Measurements from ENCODE around the gene SORCS3.

Gene SORCS3

DNA sequence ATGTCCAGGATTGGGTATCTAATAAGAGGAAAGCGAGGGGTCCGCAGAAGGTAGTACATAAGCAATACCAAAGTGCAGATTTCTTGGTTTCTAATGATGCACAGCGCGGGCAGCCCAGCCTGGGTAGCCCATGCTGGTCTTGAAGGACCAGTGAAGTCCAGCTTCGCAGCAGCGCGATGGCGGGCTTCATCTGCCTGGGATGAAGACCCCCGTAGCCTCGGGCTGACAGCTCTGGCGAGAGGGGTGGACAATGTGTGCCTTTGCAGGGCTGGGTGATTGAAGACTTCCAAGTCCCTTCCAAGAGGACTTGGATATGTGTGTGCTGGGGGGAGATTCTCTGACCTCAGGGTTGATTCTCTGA, 2.2 kb downstream of the SORCS3 start:
- Histone ChIP-seq H3K27ac (ENCODE audit: low read depth, low read length) (no peak overlapping the region), H3K27me3 (ENCODE audit: control insufficient read depth, low read length) (peaks cover 10% of the 10 kb centered on the region; the same call in 1 of the 2 replicates), H3K9me3 (ENCODE audit: control insufficient read depth, insufficient read depth, low read length) (no peaks in the 10 kb centered on the region), H3K79me2 (ENCODE audit: control insufficient read depth, low read length) (no peaks in the 10 kb centered on the region), H3K36me3 (ENCODE audit: control insufficient read depth, low read length) (no peaks in the 10 kb centered on the region), H3K9me2 (replicated peaks; ENCODE audit: control insufficient read depth, low read length) (no peaks in the 10 kb centered on the region), H3K4me2 (ENCODE audit: low read length) (no peak overlapping the region), H3K4me1 (ENCODE audit: control insufficient read depth, low read length) (no peaks in the 10 kb centered on the region), H3F3A (ENCODE audit: control insufficient read depth, insufficient read depth) (no peaks in the 10 kb centered on the region), H3K4me3 (ENCODE audit: low read length) (no peak overlapping the region), H4K20me1 (ENCODE audit: control insufficient read depth, insufficient read depth, low read depth, low read length) (no peaks in the 10 kb centered on the region)
- TF ChIP-seq, protein P1, sequence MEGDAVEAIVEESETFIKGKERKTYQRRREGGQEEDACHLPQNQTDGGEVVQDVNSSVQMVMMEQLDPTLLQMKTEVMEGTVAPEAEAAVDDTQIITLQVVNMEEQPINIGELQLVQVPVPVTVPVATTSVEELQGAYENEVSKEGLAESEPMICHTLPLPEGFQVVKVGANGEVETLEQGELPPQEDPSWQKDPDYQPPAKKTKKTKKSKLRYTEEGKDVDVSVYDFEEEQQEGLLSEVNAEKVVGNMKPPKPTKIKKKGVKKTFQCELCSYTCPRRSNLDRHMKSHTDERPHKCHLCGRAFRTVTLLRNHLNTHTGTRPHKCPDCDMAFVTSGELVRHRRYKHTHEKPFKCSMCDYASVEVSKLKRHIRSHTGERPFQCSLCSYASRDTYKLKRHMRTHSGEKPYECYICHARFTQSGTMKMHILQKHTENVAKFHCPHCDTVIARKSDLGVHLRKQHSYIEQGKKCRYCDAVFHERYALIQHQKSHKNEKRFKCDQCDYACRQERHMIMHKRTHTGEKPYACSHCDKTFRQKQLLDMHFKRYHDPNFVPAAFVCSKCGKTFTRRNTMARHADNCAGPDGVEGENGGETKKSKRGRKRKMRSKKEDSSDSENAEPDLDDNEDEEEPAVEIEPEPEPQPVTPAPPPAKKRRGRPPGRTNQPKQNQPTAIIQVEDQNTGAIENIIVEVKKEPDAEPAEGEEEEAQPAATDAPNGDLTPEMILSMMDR (IDR thresholded peaks at IDR 0.05; ENCODE audit: low read depth, low read length, poor library complexity, severe bottlenecking) = no peak
- no peak for TF ChIP-seq EZH2phosphoT487 (IDR thresholded peaks at IDR 0.05; ENCODE audit: borderline replicate concordance, low read length)

DNA sequence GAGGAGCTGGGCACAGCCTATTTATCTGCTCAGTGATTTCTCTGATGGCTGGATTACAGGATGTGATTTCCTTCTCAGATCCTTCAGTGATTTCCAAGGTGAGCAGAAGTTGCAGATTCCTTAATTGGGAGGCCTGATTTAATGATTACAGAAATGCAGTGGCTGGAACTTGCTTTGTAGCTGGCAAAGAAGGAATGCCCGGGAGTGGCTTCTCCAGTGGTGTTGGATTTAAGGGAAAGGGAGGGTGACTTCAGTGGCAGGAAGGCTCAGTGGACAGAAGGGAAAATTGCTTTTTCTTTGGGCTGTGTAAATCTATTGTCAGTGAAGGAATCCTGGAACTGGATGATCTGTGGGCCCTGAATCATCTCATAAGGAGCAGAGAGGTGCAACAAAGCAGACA, 5.1 kb downstream of the SORCS3 start:
- H3K9me2 ChIP-seq (replicated peaks; ENCODE audit: control insufficient read depth, low read length) = no peaks in the 10 kb centered on the region
- no peak overlapping the region for H3K27ac ChIP-seq (ENCODE audit: low read depth, low read length)
- no peaks in the 10 kb centered on the region for H3K79me2 ChIP-seq (ENCODE audit: control insufficient read depth, low read length)
- TF ChIP-seq, protein P1 (IDR thresholded peaks at IDR 0.05; ENCODE audit: low read depth, low read length, poor library complexity, severe bottlenecking) = no peak
- no peak for TF ChIP-seq EZH2phosphoT487 (IDR thresholded peaks at IDR 0.05; ENCODE audit: borderline replicate concordance, low read length)
- H3K4me1 ChIP-seq (ENCODE audit: control insufficient read depth, low read length) = no peaks in the 10 kb centered on the region
- H3K9me3 ChIP-seq (ENCODE audit: control insufficient read depth, insufficient read depth, low read length) = no peaks in the 10 kb centered on the region
- no peaks in the 10 kb centered on the region for H3K36me3 ChIP-seq (ENCODE audit: control insufficient read depth, low read length)
- H4K20me1 ChIP-seq (ENCODE audit: control insufficient read depth, insufficient read depth, low read depth, low read length) = no peaks in the 10 kb centered on the region
- H3K4me3 ChIP-seq (ENCODE audit: low read length) = no peak overlapping the region
- H3F3A ChIP-seq (ENCODE audit: control insufficient read depth, insufficient read depth) = no peaks in the 10 kb centered on the region
- H3K4me2 ChIP-seq (ENCODE audit: low read length) = no peak overlapping the region
- no peaks in the 10 kb centered on the region for H3K27me3 ChIP-seq (ENCODE audit: control insufficient read depth, low read length)

DNA sequence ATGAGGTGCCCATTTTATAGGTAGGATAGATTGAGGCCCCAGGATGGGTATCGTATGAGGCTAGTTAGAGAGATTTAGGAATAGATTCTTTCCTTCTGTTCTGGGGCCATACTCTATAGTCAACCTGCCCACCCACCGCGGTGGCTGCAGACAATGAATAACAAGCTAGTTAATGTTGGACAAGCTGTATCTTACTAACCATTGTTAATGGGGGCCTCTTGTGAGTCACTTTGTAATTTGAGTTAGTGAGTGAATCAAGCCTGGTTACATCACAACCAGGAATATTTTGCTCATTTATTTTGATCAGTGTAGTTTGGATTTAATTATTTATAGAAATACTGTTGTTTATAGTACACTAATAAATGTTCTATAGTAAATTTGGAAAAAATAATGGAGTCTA, 7.3 kb downstream of the SORCS3 start:
- H3F3A ChIP-seq (ENCODE audit: control insufficient read depth, insufficient read depth) = no peaks in the 10 kb centered on the region
- H3K79me2 ChIP-seq (ENCODE audit: control insufficient read depth, low read length) = no peaks in the 10 kb centered on the region
- TF ChIP-seq EZH2phosphoT487 (IDR thresholded peaks at IDR 0.05; ENCODE audit: borderline replicate concordance, low read length) = no peak
- TF ChIP-seq, protein P1 (IDR thresholded peaks at IDR 0.05; ENCODE audit: low read depth, low read length, poor library complexity, severe bottlenecking) = no peak
- no peaks in the 10 kb centered on the region for H3K27me3 ChIP-seq (ENCODE audit: control insufficient read depth, low read length)
- no peaks in the 10 kb centered on the region for H4K20me1 ChIP-seq (ENCODE audit: control insufficient read depth, insufficient read depth, low read depth, low read length)
- H3K4me2 ChIP-seq (ENCODE audit: low read length) = no peak overlapping the region
- H3K27ac ChIP-seq (ENCODE audit: low read depth, low read length) = no peak overlapping the region
- no peaks in the 10 kb centered on the region for H3K36me3 ChIP-seq (ENCODE audit: control insufficient read depth, low read length)
- no peaks in the 10 kb centered on the region for H3K4me1 ChIP-seq (ENCODE audit: control insufficient read depth, low read length)
- H3K9me2 ChIP-seq (replicated peaks; ENCODE audit: control insufficient read depth, low read length) = no peaks in the 10 kb centered on the region
- no peaks in the 10 kb centered on the region for H3K9me3 ChIP-seq (ENCODE audit: control insufficient read depth, insufficient read depth, low read length)
- H3K4me3 ChIP-seq (ENCODE audit: low read length) = no peak overlapping the region

DNA sequence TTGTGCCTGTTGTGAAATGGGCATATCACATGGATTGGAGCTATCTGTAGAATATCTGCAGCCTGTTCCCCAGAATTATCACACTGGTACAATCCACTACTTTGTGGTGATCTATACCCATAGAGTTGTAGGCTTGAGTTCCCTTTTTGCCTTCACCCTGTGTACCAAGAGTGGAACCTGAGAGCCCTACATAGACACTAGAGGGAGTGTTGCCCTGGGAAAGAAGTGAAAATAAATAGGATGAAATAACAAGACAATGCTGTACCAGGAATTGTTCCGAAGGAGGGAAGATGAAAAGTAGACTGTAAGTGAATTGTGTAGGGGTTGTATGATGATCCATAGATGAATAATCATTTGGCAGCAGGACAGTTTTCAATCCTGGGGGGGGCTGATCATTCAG, 9.0 kb downstream of the SORCS3 start:
- Histone ChIP-seq H3K4me2 (ENCODE audit: low read length) (no peak overlapping the region), H3K9me2 (replicated peaks; ENCODE audit: control insufficient read depth, low read length) (no peaks in the 10 kb centered on the region), H3F3A (ENCODE audit: control insufficient read depth, insufficient read depth) (no peaks in the 10 kb centered on the region), H3K4me1 (ENCODE audit: control insufficient read depth, low read length) (no peaks in the 10 kb centered on the region), H3K9me3 (ENCODE audit: control insufficient read depth, insufficient read depth, low read length) (no peaks in the 10 kb centered on the region), H4K20me1 (ENCODE audit: control insufficient read depth, insufficient read depth, low read depth, low read length) (no peaks in the 10 kb centered on the region), H3K36me3 (ENCODE audit: control insufficient read depth, low read length) (no peaks in the 10 kb centered on the region), H3K79me2 (ENCODE audit: control insufficient read depth, low read length) (no peaks in the 10 kb centered on the region), H3K27ac (ENCODE audit: low read depth, low read length) (no peak overlapping the region), H3K4me3 (ENCODE audit: low read length) (no peak overlapping the region), H3K27me3 (ENCODE audit: control insufficient read depth, low read length) (no peaks in the 10 kb centered on the region)
- TF ChIP-seq, protein P1 (IDR thresholded peaks at IDR 0.05; ENCODE audit: low read depth, low read length, poor library complexity, severe bottlenecking) = no peak
- no peak for TF ChIP-seq EZH2phosphoT487 (IDR thresholded peaks at IDR 0.05; ENCODE audit: borderline replicate concordance, low read length)
